NB4 (cell line): ENCODE data around the gene SMYD3.

ENCODE experiments used
- MYC ChIP-seq: IDR thresholded peaks from 2 replicates; pipeline ENCODE4 v1.6.1; 2011; ENCODE audit warnings: low read depth, low read length
- TF ChIP-seq, protein P1 (sequence below): IDR thresholded peaks from one replicate; pipeline ENCODE4 v1.5.1; 2012; ENCODE audit warnings: low read depth, low read length

- TF ChIP-seq, protein P1, sequence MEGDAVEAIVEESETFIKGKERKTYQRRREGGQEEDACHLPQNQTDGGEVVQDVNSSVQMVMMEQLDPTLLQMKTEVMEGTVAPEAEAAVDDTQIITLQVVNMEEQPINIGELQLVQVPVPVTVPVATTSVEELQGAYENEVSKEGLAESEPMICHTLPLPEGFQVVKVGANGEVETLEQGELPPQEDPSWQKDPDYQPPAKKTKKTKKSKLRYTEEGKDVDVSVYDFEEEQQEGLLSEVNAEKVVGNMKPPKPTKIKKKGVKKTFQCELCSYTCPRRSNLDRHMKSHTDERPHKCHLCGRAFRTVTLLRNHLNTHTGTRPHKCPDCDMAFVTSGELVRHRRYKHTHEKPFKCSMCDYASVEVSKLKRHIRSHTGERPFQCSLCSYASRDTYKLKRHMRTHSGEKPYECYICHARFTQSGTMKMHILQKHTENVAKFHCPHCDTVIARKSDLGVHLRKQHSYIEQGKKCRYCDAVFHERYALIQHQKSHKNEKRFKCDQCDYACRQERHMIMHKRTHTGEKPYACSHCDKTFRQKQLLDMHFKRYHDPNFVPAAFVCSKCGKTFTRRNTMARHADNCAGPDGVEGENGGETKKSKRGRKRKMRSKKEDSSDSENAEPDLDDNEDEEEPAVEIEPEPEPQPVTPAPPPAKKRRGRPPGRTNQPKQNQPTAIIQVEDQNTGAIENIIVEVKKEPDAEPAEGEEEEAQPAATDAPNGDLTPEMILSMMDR, result no peak
- TF ChIP-seq MYC, result no peak
Observed at GRCh38 chr1:245953876-245954660, 553.0 kb downstream of the SMYD3 start.
